ENCODE measurements around the gene NXPE3. TPM values are rescaled to one million over a fixed set of nuclear protein-coding genes. Genes with fewer than 3 reads are reported as not detected.

The NXPE3 gene
- total RNA-seq, 4 donors from 2014 or later = 2.2 to 5.8 (median 3.6) TPM

- TF ChIP-seq EP300 (IDR thresholded peaks at IDR 0.05) = no peak
- TF ChIP-seq CTCF (IDR thresholded peaks at IDR 0.05) = no peak
- no peak for TF ChIP-seq POLR2AphosphoS5 (IDR thresholded peaks at IDR 0.05)
- no peak for TF ChIP-seq POLR2A (IDR thresholded peaks at IDR 0.05)
- DNase-seq (ENCODE audit: low spot score in 2 of 2) = no peak
- Histone ChIP-seq H3K36me3 (peaks cover 6% of the 10 kb centered on the region), H3K4me3 (no peak overlapping the region), H3K27me3 (no peaks in the 10 kb centered on the region), H3K4me1 (peaks cover 30% of the 10 kb centered on the region), H3K27ac (peak overlapping the region; percentile 56), H3K9me3 (no peaks in the 10 kb centered on the region)
- WGBS = 88% methylated on average over 2 of the region's 2 CpGs
Observed at GRCh38 chr3:101867996-101868395, 89.0 kb downstream of the NXPE3 start.

GRCh38 chr3:101868534-101869464 lies 89.8 kb downstream of the NXPE3 start:
- H3K4me1 ChIP-seq = peaks cover 30% of the 10 kb centered on the region
- peak overlapping the region; percentile 56 for H3K27ac ChIP-seq
- TF ChIP-seq POLR2A (IDR thresholded peaks at IDR 0.05) = no peak
- no peak for TF ChIP-seq POLR2AphosphoS5 (IDR thresholded peaks at IDR 0.05)
- no peak for TF ChIP-seq EP300 (IDR thresholded peaks at IDR 0.05)
- no peak for TF ChIP-seq CTCF (IDR thresholded peaks at IDR 0.05)
- 82% methylated on average over 12 of the region's 12 CpGs for WGBS
- H3K4me3 ChIP-seq = no peak overlapping the region
- DNase-seq (ENCODE audit: low spot score in 2 of 2) = no peak
- H3K36me3 ChIP-seq = no peaks in the 10 kb centered on the region
- H3K9me3 ChIP-seq = no peaks in the 10 kb centered on the region
- H3K27me3 ChIP-seq = no peaks in the 10 kb centered on the region

- Histone ChIP-seq H3K4me1 (peaks cover 30% of the 10 kb centered on the region), H3K27me3 (no peaks in the 10 kb centered on the region), H3K27ac (no peak overlapping the region), H3K36me3 (no peaks in the 10 kb centered on the region), H3K4me3 (no peak overlapping the region), H3K9me3 (no peaks in the 10 kb centered on the region)
- no peak for DNase-seq (ENCODE audit: low spot score in 2 of 2)
- WGBS = 59% methylated on average over 5 of the region's 5 CpGs
- no peak for TF ChIP-seq EP300 (IDR thresholded peaks at IDR 0.05)
- TF ChIP-seq CTCF (IDR thresholded peaks at IDR 0.05) = no peak
- TF ChIP-seq POLR2A (IDR thresholded peaks at IDR 0.05) = no peak
- no peak for TF ChIP-seq POLR2AphosphoS5 (IDR thresholded peaks at IDR 0.05)
Observed at GRCh38 chr3:101870138-101870537, 91.1 kb downstream of the NXPE3 start.

- 79% methylated on average over 2 of the region's 2 CpGs for WGBS
- no peaks in the 10 kb centered on the region for H3K27me3 ChIP-seq
Observed at GRCh38 chr3:101873619-101874018, 94.6 kb downstream of the NXPE3 start.

GRCh38 chr3:101876142-101876541 lies 97.1 kb downstream of the NXPE3 start:
- Histone ChIP-seq H3K36me3 (no peaks in the 10 kb centered on the region), H3K27ac (no peak overlapping the region), H3K27me3 (no peaks in the 10 kb centered on the region), H3K9me3 (no peaks in the 10 kb centered on the region), H3K4me1 (peaks cover 24% of the 10 kb centered on the region), H3K4me3 (no peak overlapping the region)
- WGBS = 76% methylated on average over 8 of the region's 8 CpGs
- TF ChIP-seq POLR2A (IDR thresholded peaks at IDR 0.05) = no peak
- no peak for DNase-seq (ENCODE audit: low spot score in 2 of 2)

More at GRCh38 chr3:101873619-101874018, 94.6 kb downstream of the NXPE3 start:
- DNase-seq (ENCODE audit: low spot score in 2 of 2) = no peak
- Histone ChIP-seq H3K4me3 (no peak overlapping the region), H3K36me3 (no peaks in the 10 kb centered on the region), H3K27ac (no peak overlapping the region), H3K4me1 (peaks cover 21% of the 10 kb centered on the region), H3K9me3 (no peaks in the 10 kb centered on the region)
- TF ChIP-seq POLR2AphosphoS5 (IDR thresholded peaks at IDR 0.05) = no peak
- TF ChIP-seq POLR2A (IDR thresholded peaks at IDR 0.05) = no peak
- TF ChIP-seq EP300 (IDR thresholded peaks at IDR 0.05) = no peak

Other genes with a start within 250 kb of the NXPE3 start
- 10 to 100 TPM; 22.6 to 36.4 (median 28.1) TPM for gene TRMT10C, start 217.3 kb upstream of the NXPE3 start, total RNA-seq
- 100 to 1,000 TPM in 1 of 4 donors, 10 to 100 TPM in 3; 53.8 to 133 (median 72.6) TPM for gene PCNP, start 205.0 kb upstream of the NXPE3 start, total RNA-seq
- 10 to 100 TPM; 27.3 to 47.8 (median 29.2) TPM for gene ZBTB11, start 102.1 kb upstream of the NXPE3 start, total RNA-seq
- 1,000 to 10,000 TPM in 2 of 4 donors, 100 to 1,000 TPM in 2; 775 to 1,097 (median 922) TPM for gene RPL24, start 92.5 kb upstream of the NXPE3 start, total RNA-seq
- 1 to 10 TPM; 8.5 to 9.2 (median 8.9) TPM for gene CEP97, start 54.6 kb upstream of the NXPE3 start, total RNA-seq
- 100 to 1,000 TPM; 142 to 311 (median 159) TPM for gene NFKBIZ, start 70.3 kb downstream of the NXPE3 start, total RNA-seq